ENCODE measurements around the gene GIPC2. TPM values are rescaled to one million over a fixed set of nuclear protein-coding genes. Genes with fewer than 3 reads are reported as not detected.

GIPC2 gene
- total and polyA plus RNA-seq, 2 of the 4 experiments (the other 2 are of a cell fraction) = 0.07 to 0.18 TPM

GRCh38 chr1:78073441-78073840, 27.7 kb downstream of the GIPC2 start:
- no peak for TF ChIP-seq SMC3 (IDR thresholded peaks at IDR 0.05; ENCODE audit: low read depth, low read length)
- TF ChIP-seq RFX5 (IDR thresholded peaks at IDR 0.05; ENCODE audit: low read depth, low read length) = no peak
- no peak for TF ChIP-seq CHD1 (IDR thresholded peaks at IDR 0.05; ENCODE audit: low read depth, low read length)
- no peak for TF ChIP-seq FOS (IDR thresholded peaks at IDR 0.05; ENCODE audit: low read depth, low read length)
- TF ChIP-seq CEBPB (IDR thresholded peaks at IDR 0.05; ENCODE audit: low read depth, low read length) = no peak
- TF ChIP-seq CTCF (conservative IDR thresholded peaks at IDR 0.05; ENCODE audit: low read depth, low read length) = no peak
- no peak for TF ChIP-seq NFE2L2 (IDR thresholded peaks at IDR 0.05; ENCODE audit: low read depth, low read length)
- TF ChIP-seq MXI1 (IDR thresholded peaks at IDR 0.05; ENCODE audit: borderline replicate concordance, low read depth, low read length) = no peak
- TF ChIP-seq BHLHE40 (IDR thresholded peaks at IDR 0.05; ENCODE audit: low read depth, low read length) = no peak
- TF ChIP-seq MAZ (IDR thresholded peaks at IDR 0.05; ENCODE audit: borderline replicate concordance, low read depth, low read length) = no peak
- no peak for TF ChIP-seq RAD21 (IDR thresholded peaks at IDR 0.05; ENCODE audit: low read length)
- TF ChIP-seq ELK1 (IDR thresholded peaks at IDR 0.05; ENCODE audit: borderline replicate concordance, low read depth, low read length) = no peak
- no peak for TF ChIP-seq RCOR1 (IDR thresholded peaks at IDR 0.05; ENCODE audit: insufficient replicate concordance, low read length)
- TF ChIP-seq USF2 (IDR thresholded peaks at IDR 0.05; ENCODE audit: low read depth, low read length) = no peak
- TF ChIP-seq POLR2A (IDR thresholded peaks at IDR 0.05; ENCODE audit: low read depth, low read length) = no peak
- no peak for TF ChIP-seq MAFK (IDR thresholded peaks at IDR 0.05; ENCODE audit: low read depth, low read length)
- Histone ChIP-seq H3K14ac (replicated peaks; ENCODE audit: low read depth, low read length) (no peak overlapping the region), H3K23ac (ENCODE audit: low read depth, low read length) (no peak overlapping the region), H2AK5ac (ENCODE audit: low read depth, low read length) (no peak overlapping the region), H2BK15ac (ENCODE audit: low read depth, low read length) (no peak overlapping the region), H3K79me1 (ENCODE audit: low read depth in 1 of 2, low read length in 2 of 2) (no peaks in the 10 kb centered on the region), H3K18ac (ENCODE audit: low read depth, low read length) (no peak overlapping the region), H3K9me1 (ENCODE audit: insufficient read depth, low read length) (peaks cover 5% of the 10 kb centered on the region; the same call in 1 of the 2 replicates), H4K91ac (ENCODE audit: insufficient read depth, low read depth, low read length) (no peak overlapping the region), H3K27me3 (ENCODE audit: control insufficient read depth, insufficient read depth, low read length) (no peaks in the 10 kb centered on the region), H3K36me3 (ENCODE audit: control insufficient read depth, insufficient read depth, low read length) (no peaks in the 10 kb centered on the region), H4K20me1 (ENCODE audit: insufficient read depth, low read length) (no peaks in the 10 kb centered on the region), H3K9me3 (ENCODE audit: control insufficient read depth, insufficient read depth, low read length) (no peaks in the 10 kb centered on the region), H4K8ac (ENCODE audit: low read depth in 2 of 2, low read length in 2 of 2) (no peak overlapping the region), H3K4me1 (ENCODE audit: control insufficient read depth, insufficient read depth, low read length) (peaks cover 1% of the 10 kb centered on the region; the same call in 1 of the 2 replicates), H3K4me3 (ENCODE audit: insufficient read depth, low read depth, low read length) (no peak overlapping the region), H3K4ac (ENCODE audit: low read depth, low read length) (no peak overlapping the region), H3K56ac (ENCODE audit: extremely low read depth, insufficient read depth, low read length) (no peak overlapping the region), H2AFZ (replicated peaks; ENCODE audit: low read length, poor library complexity) (no peak overlapping the region), H2AK9ac (replicated peaks; ENCODE audit: low read depth, low read length, poor library complexity) (no peak overlapping the region), H3K27ac (ENCODE audit: insufficient read depth, low read length) (no peak overlapping the region), H3K4me2 (ENCODE audit: low read depth, low read length) (no peak overlapping the region), H2BK5ac (ENCODE audit: low read depth, low read length, poor library complexity, severe bottlenecking) (no peak overlapping the region), H4K5ac (ENCODE audit: low read depth, low read length) (no peak overlapping the region), H2BK20ac (ENCODE audit: low read depth, low read length) (no peak overlapping the region), H3K9ac (ENCODE audit: low read depth, low read length) (no peak overlapping the region), H2BK120ac (ENCODE audit: low read depth, low read length) (no peak overlapping the region)
- DNase-seq = no peak
- BruUV-seq (replicated peaks) = no TSS peak
- ATAC-seq (ENCODE audit: low read depth) = no peak
- ChIA-PET POLR2A (ENCODE audit: unreplicated experiment) (no interaction called here), CTCF (no interaction called here)
- dilution Hi-C loops (cut with HindIII; ENCODE audit: low sequenced_read_pairs, unreplicated experiment) (no loop called here), intact Hi-C loops (cut with micrococcal nuclease) (no loop called here), in situ Hi-C loops (cut with MboI; ENCODE audit: low sequenced_read_pairs) (no loop called here)
- no CpG with 5 or more reads among the region's 1 CpG for WGBS, 2 experiments (ENCODE audit: extremely low coverage in 2 of 2, insufficient read length in 1 of 2)

Data from IMR-90 (cell line).